Measurements from ENCODE around the gene ELP4.

The ELP4 gene

GRCh38 chr11:31780078-31780477 lies 270.5 kb downstream of the ELP4 start:
- Histone ChIP-seq H2AFZ (ENCODE audit: low read depth) (no peak overlapping the region), H4K20me1 (ENCODE audit: insufficient read depth) (no peaks in the 10 kb centered on the region), H3K4me1 (ENCODE audit: low read depth, poor library complexity, severe bottlenecking) (no peaks in the 10 kb centered on the region), H3K27ac (no peak overlapping the region), H3K36me3 (ENCODE audit: insufficient read depth) (no peaks in the 10 kb centered on the region), H3K9ac (no peak overlapping the region), H3K4me2 (no peak overlapping the region), H3K79me2 (ENCODE audit: insufficient read depth, low read depth) (no peaks in the 10 kb centered on the region), H3K27me3 (ENCODE audit: insufficient read depth, low read depth) (no peaks in the 10 kb centered on the region), H3K4me3 (IDR thresholded peaks at IDR 0.05; ENCODE audit: insufficient read depth, low read depth, low read length) (no peak overlapping the region)
- no peak for TF ChIP-seq CTCF (conservative IDR thresholded peaks at IDR 0.05; ENCODE audit: low read depth, low read length)

DNA sequence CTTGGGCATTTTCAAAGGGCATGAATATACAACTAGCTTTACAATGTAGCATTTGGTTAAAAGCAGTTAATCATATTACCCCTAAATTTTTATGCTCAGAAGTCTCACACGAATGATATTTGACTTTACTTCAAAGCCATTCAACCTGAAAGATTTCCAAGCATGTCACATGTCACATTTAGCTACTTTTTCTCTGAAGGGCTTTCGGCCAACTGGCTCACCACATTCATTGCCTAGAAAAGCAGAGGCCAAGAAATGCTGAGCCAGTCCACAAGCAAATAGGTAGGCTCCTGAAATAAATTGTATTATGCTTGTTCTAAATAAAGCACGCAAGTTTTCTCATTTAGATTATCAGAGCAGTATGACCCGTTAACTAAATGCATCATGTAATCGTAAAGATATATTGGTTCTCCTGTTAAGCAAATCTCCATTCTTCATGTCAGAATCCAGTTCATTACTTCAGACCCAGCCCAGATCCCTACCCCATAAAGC lies 271.0 kb downstream of the ELP4 start:
- H2AFZ ChIP-seq (ENCODE audit: low read depth) = no peak overlapping the region
- no peaks in the 10 kb centered on the region for H3K36me3 ChIP-seq (ENCODE audit: insufficient read depth)
- no peak overlapping the region for H3K27ac ChIP-seq
- H3K79me2 ChIP-seq (ENCODE audit: insufficient read depth, low read depth) = no peaks in the 10 kb centered on the region
- H3K4me2 ChIP-seq = no peak overlapping the region
- TF ChIP-seq CTCF (conservative IDR thresholded peaks at IDR 0.05; ENCODE audit: low read depth, low read length) = no peak
- H3K27me3 ChIP-seq (ENCODE audit: insufficient read depth, low read depth) = no peaks in the 10 kb centered on the region
- H3K4me1 ChIP-seq (ENCODE audit: low read depth, poor library complexity, severe bottlenecking) = no peaks in the 10 kb centered on the region
- no peak overlapping the region for H3K9ac ChIP-seq
- no peaks in the 10 kb centered on the region for H4K20me1 ChIP-seq (ENCODE audit: insufficient read depth)
- H3K4me3 ChIP-seq (IDR thresholded peaks at IDR 0.05; ENCODE audit: insufficient read depth, low read depth, low read length) = no peak overlapping the region

DNA sequence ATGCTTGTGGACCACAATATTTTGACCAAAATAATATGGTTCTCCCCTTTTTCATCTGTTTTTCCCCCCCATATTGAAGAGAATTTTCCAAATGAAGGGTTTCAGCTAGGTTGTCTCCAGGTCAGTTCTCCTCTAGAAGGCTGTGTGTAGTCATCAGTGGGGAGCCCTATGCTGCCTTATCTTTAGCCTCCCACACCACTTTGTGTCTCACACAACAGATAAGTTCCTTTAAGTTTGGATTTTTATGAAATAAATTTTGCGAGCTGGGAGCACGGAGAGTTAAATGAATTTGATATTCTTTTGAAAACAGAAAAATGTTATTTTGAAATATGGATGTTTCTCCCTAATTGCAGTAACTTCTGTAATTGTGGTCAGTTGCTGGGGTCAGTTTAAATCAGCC lies 272.7 kb downstream of the ELP4 start:
- Histone ChIP-seq H4K20me1 (ENCODE audit: insufficient read depth) (no peaks in the 10 kb centered on the region), H3K27me3 (ENCODE audit: insufficient read depth, low read depth) (no peaks in the 10 kb centered on the region), H3K4me3 (IDR thresholded peaks at IDR 0.05; ENCODE audit: insufficient read depth, low read depth, low read length) (no peak overlapping the region), H3K9ac (no peak overlapping the region), H3K36me3 (ENCODE audit: insufficient read depth) (no peaks in the 10 kb centered on the region), H3K4me2 (no peak overlapping the region), H3K27ac (no peak overlapping the region), H2AFZ (ENCODE audit: low read depth) (no peak overlapping the region), H3K4me1 (ENCODE audit: low read depth, poor library complexity, severe bottlenecking) (no peaks in the 10 kb centered on the region), H3K79me2 (ENCODE audit: insufficient read depth, low read depth) (no peaks in the 10 kb centered on the region)
- TF ChIP-seq CTCF (conservative IDR thresholded peaks at IDR 0.05; ENCODE audit: low read depth, low read length) = no peak

- Histone ChIP-seq H3K36me3 (ENCODE audit: insufficient read depth) (no peaks in the 10 kb centered on the region), H3K27me3 (ENCODE audit: insufficient read depth, low read depth) (no peaks in the 10 kb centered on the region), H3K4me3 (IDR thresholded peaks at IDR 0.05; ENCODE audit: insufficient read depth, low read depth, low read length) (no peak overlapping the region), H3K27ac (no peak overlapping the region), H3K79me2 (ENCODE audit: insufficient read depth, low read depth) (no peaks in the 10 kb centered on the region), H3K9ac (no peak overlapping the region), H3K4me2 (no peak overlapping the region), H4K20me1 (ENCODE audit: insufficient read depth) (no peaks in the 10 kb centered on the region), H3K4me1 (ENCODE audit: low read depth, poor library complexity, severe bottlenecking) (no peaks in the 10 kb centered on the region), H2AFZ (ENCODE audit: low read depth) (no peak overlapping the region)
- no peak for TF ChIP-seq CTCF (conservative IDR thresholded peaks at IDR 0.05; ENCODE audit: low read depth, low read length)
Measured at GRCh38 chr11:31783252-31783651, 273.7 kb downstream of the ELP4 start.

All from KMS-11 (cell line).